ENCODE results near the gene AMOTL2.

Gene AMOTL2

GRCh38 chr3:134353831-134354611, 20.2 kb downstream of the AMOTL2 start:
- H3K79me2 ChIP-seq (ENCODE audit: insufficient read depth, low read length): no peaks in the 10 kb centered on the region
- H3K4me3 ChIP-seq (ENCODE audit: low read depth, low read length, poor library complexity, severe bottlenecking): no peak overlapping the region
- H3K36me3 ChIP-seq (ENCODE audit: insufficient read depth, low read length): no peaks in the 10 kb centered on the region
- H4K20me1 ChIP-seq (ENCODE audit: insufficient read depth, low read length): no peaks in the 10 kb centered on the region
- no peak overlapping the region for H3K27ac ChIP-seq (ENCODE audit: low read depth, low read length, poor library complexity, severe bottlenecking)
- H3K9me3 ChIP-seq (ENCODE audit: low read length): no peaks in the 10 kb centered on the region
- no peak overlapping the region for H2AFZ ChIP-seq (ENCODE audit: low read length)
- no peaks in the 10 kb centered on the region for H3K4me1 ChIP-seq (ENCODE audit: insufficient read depth, low read length, severe bottlenecking)
- no peaks in the 10 kb centered on the region for H3K9me2 ChIP-seq (ENCODE audit: low read depth, low read length)
- H3F3A ChIP-seq (ENCODE audit: insufficient read depth, low read length): no peaks in the 10 kb centered on the region
- TF ChIP-seq CTCF (IDR thresholded peaks at IDR 0.05; ENCODE audit: low read length) (no peak), EZH2 (IDR thresholded peaks at IDR 0.05; ENCODE audit: borderline replicate concordance, low read length) (no peak)
- H3K9ac ChIP-seq (ENCODE audit: low read length): no peak overlapping the region
- no peak overlapping the region for H3K4me2 ChIP-seq (ENCODE audit: low read length)
- H3K27me3 ChIP-seq (ENCODE audit: insufficient read depth, low read length): peaks cover under 1% of the 10 kb centered on the region; the same call in 1 of the 2 replicates

DNA sequence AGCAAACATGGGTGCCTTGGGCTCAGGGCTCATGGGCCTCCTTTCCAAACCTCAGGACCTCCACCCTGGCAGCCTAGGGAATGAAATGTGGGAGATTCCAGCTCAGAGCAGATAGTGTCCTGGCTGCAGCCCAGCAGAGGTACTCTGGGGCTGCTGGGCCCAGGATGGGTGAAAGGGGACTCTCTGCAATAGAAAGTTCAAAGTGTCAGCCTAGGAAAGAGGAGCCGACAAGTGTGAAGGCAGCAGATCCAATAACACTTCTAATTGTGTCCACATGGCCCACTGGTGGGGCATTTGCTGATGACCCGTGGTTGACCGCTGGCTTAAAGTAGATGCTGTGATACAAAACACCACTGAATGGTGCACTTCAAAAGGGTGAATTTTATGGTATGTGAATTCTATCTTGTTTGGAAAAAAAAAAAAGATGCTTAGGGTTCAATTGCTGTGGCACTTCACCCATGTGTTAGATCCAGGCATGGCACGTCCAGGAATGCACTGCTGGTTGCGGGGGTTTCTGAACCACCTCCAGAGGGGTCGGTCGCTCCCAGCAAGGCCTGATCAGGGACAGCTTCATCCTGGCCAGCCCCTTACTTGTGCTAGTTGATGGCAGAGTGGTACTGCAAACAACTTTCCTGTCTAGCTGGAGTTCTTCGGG, 20.9 kb downstream of the AMOTL2 start:
- no peak overlapping the region for H3K27ac ChIP-seq (ENCODE audit: low read depth, low read length, poor library complexity, severe bottlenecking)
- no peak overlapping the region for H2AFZ ChIP-seq (ENCODE audit: low read length)
- no peaks in the 10 kb centered on the region for H3K79me2 ChIP-seq (ENCODE audit: insufficient read depth, low read length)
- H3K9me3 ChIP-seq (ENCODE audit: low read length): no peaks in the 10 kb centered on the region
- no peaks in the 10 kb centered on the region for H3F3A ChIP-seq (ENCODE audit: insufficient read depth, low read length)
- H4K20me1 ChIP-seq (ENCODE audit: insufficient read depth, low read length): no peaks in the 10 kb centered on the region
- no peaks in the 10 kb centered on the region; the same call in 1 of the 2 replicates for H3K27me3 ChIP-seq (ENCODE audit: insufficient read depth, low read length)
- no peak for TF ChIP-seq EZH2 (IDR thresholded peaks at IDR 0.05; ENCODE audit: borderline replicate concordance, low read length)
- no peak for TF ChIP-seq CTCF (IDR thresholded peaks at IDR 0.05; ENCODE audit: low read length)
- no peaks in the 10 kb centered on the region for H3K4me1 ChIP-seq (ENCODE audit: insufficient read depth, low read length, severe bottlenecking)
- no peaks in the 10 kb centered on the region for H3K9me2 ChIP-seq (ENCODE audit: low read depth, low read length)
- H3K9ac ChIP-seq (ENCODE audit: low read length): no peak overlapping the region
- H3K36me3 ChIP-seq (ENCODE audit: insufficient read depth, low read length): no peaks in the 10 kb centered on the region
- no peak overlapping the region for H3K4me3 ChIP-seq (ENCODE audit: low read depth, low read length, poor library complexity, severe bottlenecking)
- no peak overlapping the region for H3K4me2 ChIP-seq (ENCODE audit: low read length)

DNA sequence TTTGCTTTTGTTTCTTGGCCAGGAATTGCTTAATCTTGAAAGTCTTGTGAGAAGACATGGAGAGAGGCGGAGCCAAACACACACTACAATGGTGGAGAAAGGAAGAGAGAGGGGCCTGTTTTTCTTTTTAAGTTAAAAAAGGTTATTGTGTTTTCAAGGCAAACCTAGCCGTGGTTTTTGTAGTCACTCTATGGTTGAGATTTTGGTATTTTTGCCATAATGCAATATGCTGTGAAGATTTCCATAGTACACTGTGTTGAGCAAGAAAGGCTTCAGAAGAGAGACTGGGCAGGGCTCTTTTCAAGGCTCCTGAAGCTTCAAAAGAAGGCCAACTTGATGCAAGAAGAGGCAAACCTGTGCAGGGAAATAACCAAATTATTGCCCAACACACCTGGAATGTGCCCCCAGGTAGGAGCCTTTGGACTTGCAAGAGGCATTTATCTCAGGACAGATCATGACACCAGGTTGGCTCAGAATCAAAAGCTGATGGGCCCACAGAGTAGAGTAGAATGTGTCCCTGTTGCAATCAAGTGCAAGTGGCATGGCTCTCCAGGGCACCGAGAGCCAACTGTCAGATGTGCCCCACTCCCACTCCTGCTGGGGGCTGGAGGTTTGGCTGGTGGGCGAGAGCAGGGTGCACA, 22.1 kb downstream of the AMOTL2 start:
- H3K9ac ChIP-seq (ENCODE audit: low read length): no peak overlapping the region
- H3K9me2 ChIP-seq (ENCODE audit: low read depth, low read length): no peaks in the 10 kb centered on the region
- no peak overlapping the region for H3K4me2 ChIP-seq (ENCODE audit: low read length)
- H3F3A ChIP-seq (ENCODE audit: insufficient read depth, low read length): no peaks in the 10 kb centered on the region
- H3K27ac ChIP-seq (ENCODE audit: low read depth, low read length, poor library complexity, severe bottlenecking): no peak overlapping the region
- no peaks in the 10 kb centered on the region for H3K4me1 ChIP-seq (ENCODE audit: insufficient read depth, low read length, severe bottlenecking)
- no peaks in the 10 kb centered on the region for H3K79me2 ChIP-seq (ENCODE audit: insufficient read depth, low read length)
- H3K4me3 ChIP-seq (ENCODE audit: low read depth, low read length, poor library complexity, severe bottlenecking): no peak overlapping the region
- TF ChIP-seq EZH2 (IDR thresholded peaks at IDR 0.05; ENCODE audit: borderline replicate concordance, low read length): no peak
- no peak for TF ChIP-seq CTCF (IDR thresholded peaks at IDR 0.05; ENCODE audit: low read length)
- H4K20me1 ChIP-seq (ENCODE audit: insufficient read depth, low read length): no peaks in the 10 kb centered on the region
- H3K27me3 ChIP-seq (ENCODE audit: insufficient read depth, low read length): no peaks in the 10 kb centered on the region; the same call in 1 of the 2 replicates
- H2AFZ ChIP-seq (ENCODE audit: low read length): no peak overlapping the region
- H3K36me3 ChIP-seq (ENCODE audit: insufficient read depth, low read length): no peaks in the 10 kb centered on the region
- no peaks in the 10 kb centered on the region for H3K9me3 ChIP-seq (ENCODE audit: low read length)
